Caco-2 (cell line): Measurements from ENCODE around the gene PIGH. TPM values are rescaled to one million over a fixed set of nuclear protein-coding genes. Genes with fewer than 3 reads are reported as not detected.

Source experiments
- BruUV-seq: library from RNA; stranded (reverse); fragments of 400-500 nt; replicated peaks from 2 replicates; lab custom pipeline; 2021; lab: Mats Ljungman, UMichigan
- CTCF ChIA-PET: fragments of 300-600 bp; sonication (Branson Sonifier 250); formaldehyde crosslinking; loops from one replicate; lab custom pipeline; 2022; ENCODE audit warnings: antibody characterized with exemption; lab: Charles Lee
- POLR2A ChIA-PET: fragments of 300-600 bp; sonication (Branson Sonifier 250); formaldehyde crosslinking; loops from one replicate; lab custom pipeline; 2022; ENCODE audit warnings: antibody characterized with exemption; lab: Charles Lee
- DNase-seq, 2 experiments: peaks; one replicate each; pipeline versions ENCODE4 v3.0.0 to v3.0.0-alpha.2; 2020 to 2022
- H3K27me3 ChIP-seq: replicated peaks from 2 replicates; pipeline ENCODE4 v1.6.0; 2011; ENCODE audit warnings: low read length; ENCODE audit not compliant: control insufficient read depth, insufficient read depth
- H3K36me3 ChIP-seq: 2 replicates; pipeline ENCODE4 v1.5.1; 2011; ENCODE audit warnings: low read length; ENCODE audit not compliant: control insufficient read depth, insufficient read depth
- H3K4me1 ChIP-seq: fragments of 250-450 bp; sonication (Bioruptor Pico); 2 replicates; pipeline ENCODE4 v1.5.1; 2020; ENCODE audit warnings: mild to moderate bottlenecking
- H3K4me3 ChIP-seq: 2 replicates; pipeline ENCODE4 v1.5.1; 2011; ENCODE audit warnings: low read depth, mild to moderate bottlenecking, control low read depth, low read length
- H3K9me3 ChIP-seq: fragments of 250-450 bp; sonication (Bioruptor Pico); 2 replicates; pipeline ENCODE4 v1.5.1; 2020; ENCODE audit warnings: mild to moderate bottlenecking, moderate library complexity
- H3K27ac Mint-ChIP-seq: one replicate; pipeline ENCODE4 v1.8.0; 2022; ENCODE audit warnings: mixed read lengths; ENCODE audit not compliant: unreplicated experiment
- H3K27me3 Mint-ChIP-seq: one replicate; pipeline ENCODE4 v1.8.0; 2022; ENCODE audit warnings: mixed read lengths; ENCODE audit not compliant: insufficient read depth, unreplicated experiment
- H3K36me3 Mint-ChIP-seq: one replicate; pipeline ENCODE4 v1.8.0; 2022; ENCODE audit warnings: mild to moderate bottlenecking, mixed read lengths; ENCODE audit not compliant: insufficient read depth, unreplicated experiment
- H3K4me1 Mint-ChIP-seq: one replicate; pipeline ENCODE4 v1.8.0; 2022; ENCODE audit warnings: low read depth, mixed read lengths; ENCODE audit not compliant: unreplicated experiment
- H3K4me3 Mint-ChIP-seq: one replicate; pipeline ENCODE4 v1.8.0; 2022; ENCODE audit warnings: mild to moderate bottlenecking, moderate library complexity, mixed read lengths; ENCODE audit not compliant: unreplicated experiment
- H3K9me3 Mint-ChIP-seq: one replicate; pipeline ENCODE4 v1.8.0; 2022; ENCODE audit warnings: mixed read lengths; ENCODE audit not compliant: unreplicated experiment
- CTCF ChIP-seq, 2 experiments: fragments of 200-600 bp in 1 of 2; IDR thresholded peaks; 1 replicate in 1 of 2; 2 replicates in 1 of 2; pipeline versions ENCODE4 v1.5.1 to v1.8.0; 2011 to 2022; ENCODE audit warnings: antibody characterized with exemption in 1 of 2, control low read depth in 1 of 2, inconsistent platforms in 1 of 2, low read depth in 1 of 2, low read length in 1 of 2, mild to moderate bottlenecking in 1 of 2, moderate library complexity in 1 of 2; ENCODE audit not compliant: insufficient read depth in 1 of 2, severe bottlenecking in 1 of 2, unreplicated experiment in 1 of 2
- intact Hi-C: fragments of 100-400 bp; cut with micrococcal nuclease; formaldehyde crosslinking; loops from one replicate; pipeline ENCODE4 v1.10.0; 2022; ENCODE audit not compliant: unreplicated experiment
- total RNA-seq: library from RNA; stranded (reverse); gene quantifications from 2 replicates; pipeline ENCODE4 v1.2.3, GENCODE V29; 2022

The PIGH gene
- total RNA-seq, 1 experiment from 2014 or later: 20.4 TPM

- Mint-ChIP-seq H3K4me3 (no peak overlapping the region), H3K9me3 (no peaks in the 10 kb centered on the region), H3K36me3 (peaks cover 47% of the 10 kb centered on the region), H3K27me3 (no peaks in the 10 kb centered on the region), H3K27ac (no peak overlapping the region), H3K4me1 (no peaks in the 10 kb centered on the region)
- no peak for DNase-seq
- H3K4me1 ChIP-seq: 0 out of 2 replicates have a peak, but pooled peaks cover 10% of the 10 kb centered on the region
- POLR2A ChIA-PET: no interaction called here
- H3K4me3 ChIP-seq: no peak overlapping the region
- intact Hi-C loops: no loop called here
- no peaks in the 10 kb centered on the region for H3K27me3 ChIP-seq
- BruUV-seq: no TSS peak
- peaks cover 2% of the 10 kb centered on the region; the same call in 1 of the 2 replicates for H3K36me3 ChIP-seq
- CTCF ChIA-PET: no interaction called here
- TF ChIP-seq CTCF (IDR thresholded peaks at IDR 0.05; ENCODE audit: insufficient read depth in 1 of 2, low read depth in 1 of 2, low read length in 1 of 2, severe bottlenecking in 1 of 2, unreplicated experiment in 1 of 2): no peak
- no peaks in the 10 kb centered on the region for H3K9me3 ChIP-seq
Observed at GRCh38 chr14:67645414-67645813, 45.3 kb upstream of the PIGH start.

- peaks cover 40% of the 10 kb centered on the region for H3K36me3 Mint-ChIP-seq
- no peaks in the 10 kb centered on the region for H3K9me3 Mint-ChIP-seq
- no peak for TF ChIP-seq CTCF (IDR thresholded peaks at IDR 0.05; ENCODE audit: insufficient read depth in 1 of 2, low read depth in 1 of 2, low read length in 1 of 2, severe bottlenecking in 1 of 2, unreplicated experiment in 1 of 2)
- no peak overlapping the region for H3K4me3 Mint-ChIP-seq
- CTCF ChIA-PET: no interaction called here
- H3K27me3 Mint-ChIP-seq: no peaks in the 10 kb centered on the region
- intact Hi-C loops: no loop called here
- peaks cover 2% of the 10 kb centered on the region; the same call in 1 of the 2 replicates for H3K36me3 ChIP-seq
- no peaks in the 10 kb centered on the region for H3K9me3 ChIP-seq
- no TSS peak for BruUV-seq
- POLR2A ChIA-PET: interaction anchor here (0.6 kb wide), 1 partner anchor 234 kb away, joined by 4 read pairs; no protein-coding TSS in a partner anchor
- 0 out of 2 replicates have a peak, but pooled peaks cover 10% of the 10 kb centered on the region for H3K4me1 ChIP-seq
- no peak overlapping the region for H3K27ac Mint-ChIP-seq
- no peak overlapping the region for H3K4me3 ChIP-seq
- no peaks in the 10 kb centered on the region for H3K4me1 Mint-ChIP-seq
- no peaks in the 10 kb centered on the region for H3K27me3 ChIP-seq
- no peak for DNase-seq
Observed at GRCh38 chr14:67644428-67644827, 44.4 kb upstream of the PIGH start.

- Mint-ChIP-seq H3K27ac (no peak overlapping the region), H3K9me3 (no peaks in the 10 kb centered on the region), H3K4me3 (no peak overlapping the region), H3K27me3 (no peaks in the 10 kb centered on the region), H3K36me3 (peaks cover 38% of the 10 kb centered on the region), H3K4me1 (no peaks in the 10 kb centered on the region)
- ChIA-PET POLR2A (no interaction called here), CTCF (interaction anchor here (0.6 to 0.7 kb wide), 3 partner anchors 27 to 334 kb away, joined by 3 to 4 read pairs (median 3); no protein-coding TSS in a partner anchor)
- intact Hi-C loops: no loop called here
- Histone ChIP-seq H3K4me1 (0 out of 2 replicates have a peak, but pooled peaks cover 7% of the 10 kb centered on the region), H3K27me3 (no peaks in the 10 kb centered on the region), H3K4me3 (no peak overlapping the region), H3K36me3 (peaks cover 2% of the 10 kb centered on the region; the same call in 1 of the 2 replicates), H3K9me3 (no peaks in the 10 kb centered on the region)
- DNase-seq: no peak
- TF ChIP-seq CTCF (IDR thresholded peaks at IDR 0.05; ENCODE audit: insufficient read depth in 1 of 2, low read depth in 1 of 2, low read length in 1 of 2, severe bottlenecking in 1 of 2, unreplicated experiment in 1 of 2): no peak
- BruUV-seq: no TSS peak
Observed at GRCh38 chr14:67643713-67644112, 43.6 kb upstream of the PIGH start.
